HepG2 (cell line): ENCODE data around the gene OR2V2. TPM values are rescaled to one million over a fixed set of nuclear protein-coding genes. Genes with fewer than 3 reads are reported as not detected.

Experiments used
- ATAC-seq: fragments of 200-7000 bp; cut with Tn5 transposase; 3 replicates; pipeline ENCODE4 v1.9.1; 2020; ENCODE audit warnings: mild to moderate bottlenecking, moderate library complexity
- BruUV-seq: library from RNA; stranded (reverse); fragments of 400-500 nt; replicated peaks from 2 replicates; lab custom pipeline; 2021; lab: Mats Ljungman, UMichigan
- CTCF ChIA-PET: fragments of 300-600 bp; formaldehyde crosslinking; extraction: SDS; loops from one replicate; lab custom pipeline; 2021; ENCODE audit warnings: low total read pairs, inconsistent platforms, low intra/inter-chr PET ratio; lab: Yijun Ruan, JAX
- POLR2A ChIA-PET: fragments of 350-600 bp; sonication (Branson Sonifier 250); formaldehyde crosslinking; loops from one replicate; lab custom pipeline; 2020; ENCODE audit warnings: antibody characterized with exemption, inconsistent platforms; lab: Yijun Ruan, JAX
- DNase-seq: peaks from one replicate; pipeline ENCODE4 v3.0.0-alpha.2; 2015; ENCODE audit warnings: low spot score
- FAIRE-seq: peaks from 3 replicates; lab custom pipeline; 2011; peaks lifted over from hg19 to GRCh38; lab: Jason Lieb, UNC
- H2AFZ ChIP-seq: one replicate; pipeline ENCODE4 v1.6.1; 2011; ENCODE audit warnings: low read length, inconsistent platforms
- H3K27ac ChIP-seq: fragments of 300-600 bp; 3 replicates; pipeline ENCODE4 v1.8.0; 2011; ENCODE audit warnings: mixed run types, mild to moderate bottlenecking, mixed read lengths, low read length, inconsistent platforms; ENCODE audit not compliant: insufficient read depth; ENCODE audit errors: extremely low read length
- H3K27me3 ChIP-seq, 2 experiments: fragments of 200-600 bp in 1 of 2; 2 replicates in 1 of 2; 3 replicates in 1 of 2; pipeline versions ENCODE4 v1.6.0 to v1.8.0; 2011; ENCODE audit warnings: low read length in 2 of 2, mild to moderate bottlenecking in 2 of 2, moderate library complexity in 2 of 2, inconsistent platforms in 1 of 2; ENCODE audit not compliant: insufficient read depth in 2 of 2, control insufficient read depth in 1 of 2
- H3K36me3 ChIP-seq, 2 experiments: fragments of 200-600 bp in 1 of 2; replicated peaks in 1 of 2; 2 replicates in 1 of 2; 3 replicates in 1 of 2; pipeline versions ENCODE4 v1.5.1 to v1.8.0; 2011; ENCODE audit warnings: low read length in 2 of 2, inconsistent platforms in 1 of 2; ENCODE audit not compliant: insufficient read depth in 2 of 2, control insufficient read depth in 1 of 2
- H3K4me1 ChIP-seq: 2 replicates; pipeline ENCODE4 v1.5.1; 2012; ENCODE audit warnings: low read length, inconsistent platforms; ENCODE audit not compliant: insufficient read depth
- H3K4me2 ChIP-seq: 2 replicates; pipeline ENCODE4 v1.6.0; 2011; ENCODE audit warnings: low read depth, low read length, inconsistent platforms
- H3K4me3 ChIP-seq, 3 experiments: fragments of 200-600 bp in 1 of 3; sonication (generic), shearing (Covaris generic) in 1 of 3; replicated peaks in 1 of 3; 2 replicates each; pipeline ENCODE4 v1.5.1; 2011 to 2016; ENCODE audit warnings: low read length in 3 of 3, inconsistent platforms in 2 of 3, low read depth in 2 of 3, mild to moderate bottlenecking in 2 of 3, control low read depth in 1 of 3, mixed read lengths in 1 of 3; ENCODE audit not compliant: insufficient read depth in 1 of 3
- H3K79me2 ChIP-seq: one replicate; pipeline ENCODE4 v1.6.1; 2011; ENCODE audit warnings: low read length, inconsistent platforms; ENCODE audit not compliant: insufficient read depth
- H3K9ac ChIP-seq: 2 replicates; pipeline ENCODE4 v1.6.0; 2011; ENCODE audit warnings: mild to moderate bottlenecking, low read depth, low read length, inconsistent platforms; ENCODE audit not compliant: insufficient read depth
- H3K9me3 ChIP-seq: 2 replicates; pipeline ENCODE4 v1.5.1; 2012; ENCODE audit warnings: mild to moderate bottlenecking, low read length
- H4K20me1 ChIP-seq: 2 replicates; pipeline ENCODE4 v1.6.0; 2011; ENCODE audit warnings: inconsistent platforms, mild to moderate bottlenecking, low read length, moderate library complexity; ENCODE audit not compliant: insufficient read depth
- BCL3 ChIP-seq: sonication (generic); formaldehyde crosslinking; IDR thresholded peaks from 2 replicates; pipeline ENCODE4 v1.5.1; 2020; ENCODE audit warnings: mild to moderate bottlenecking, missing genetic modification reagents, moderate library complexity
- CERS6 ChIP-seq: sonication (generic); formaldehyde crosslinking; IDR thresholded peaks from 2 replicates; pipeline ENCODE4 v1.5.0; 2020; ENCODE audit warnings: missing genetic modification reagents
- FOSL2 ChIP-seq: sonication (generic); formaldehyde crosslinking; IDR thresholded peaks from 2 replicates; pipeline ENCODE4 v1.4.0; 2020; ENCODE audit warnings: missing genetic modification reagents
- IRX3 ChIP-seq: sonication (generic); formaldehyde crosslinking; IDR thresholded peaks from 2 replicates; pipeline ENCODE4 v1.8.1; 2023; ENCODE audit warnings: mild to moderate bottlenecking, low read depth, missing genetic modification reagents, borderline replicate concordance
- JARID2 ChIP-seq: sonication (generic); formaldehyde crosslinking; IDR thresholded peaks from 2 replicates; pipeline ENCODE4 v1.8.1; 2023; ENCODE audit warnings: missing genetic modification reagents, inconsistent platforms; ENCODE audit not compliant: insufficient replicate concordance
- MAFK ChIP-seq, 2 experiments: IDR thresholded peaks in 1 of 2; conservative IDR thresholded peaks in 1 of 2; 2 replicates each; pipeline ENCODE4 v1.6.1; 2011; ENCODE audit warnings: improper control_type of control experiment in 2 of 2, low read length in 2 of 2
- NFE2 ChIP-seq: sonication (generic); formaldehyde crosslinking; IDR thresholded peaks from 2 replicates; pipeline ENCODE4 v1.4.0; 2020; ENCODE audit warnings: missing genetic modification reagents
- NFE2L2 ChIP-seq: fragments of 150-350 bp; IDR thresholded peaks from 2 replicates; pipeline ENCODE4 v1.6.1; 2014; ENCODE audit warnings: low read length
- NONO ChIP-seq, 2 experiments: fragments of 450-650 bp in 1 of 2; sonication (generic) in 1 of 2; formaldehyde crosslinking in 1 of 2; IDR thresholded peaks in 1 of 2; conservative IDR thresholded peaks in 1 of 2; 2 replicates each; pipeline versions ENCODE4 v1.6.1 to v1.8.0; 2017 to 2022; ENCODE audit warnings: mild to moderate bottlenecking in 1 of 2, missing genetic modification reagents in 1 of 2, moderate library complexity in 1 of 2
- PRDM4 ChIP-seq: sonication (generic); formaldehyde crosslinking; IDR thresholded peaks from 2 replicates; pipeline ENCODE4 v1.9.0; 2021; ENCODE audit warnings: missing genetic modification reagents, borderline replicate concordance
- RBAK ChIP-seq: sonication (generic); formaldehyde crosslinking; IDR thresholded peaks from 2 replicates; pipeline ENCODE4 v1.5.1; 2020; ENCODE audit warnings: mild to moderate bottlenecking, missing genetic modification reagents
- SMAD1 ChIP-seq: sonication (generic); formaldehyde crosslinking; IDR thresholded peaks from 2 replicates; pipeline ENCODE4 v1.4.0; 2020; ENCODE audit warnings: missing genetic modification reagents, low read depth, mild to moderate bottlenecking, borderline replicate concordance
- ZC3H4 ChIP-seq: sonication (generic); formaldehyde crosslinking; IDR thresholded peaks from 2 replicates; pipeline ENCODE4 v1.4.0; 2020; ENCODE audit warnings: missing genetic modification reagents, borderline replicate concordance
- ZNF577 ChIP-seq: sonication (generic); formaldehyde crosslinking; IDR thresholded peaks from 2 replicates; pipeline ENCODE4 v1.4.0; 2020; ENCODE audit warnings: mild to moderate bottlenecking, low read depth, missing genetic modification reagents, borderline replicate concordance
- ZNF772 ChIP-seq: sonication (generic); formaldehyde crosslinking; IDR thresholded peaks from 2 replicates; pipeline ENCODE4 v1.5.0; 2020; ENCODE audit warnings: mild to moderate bottlenecking, missing genetic modification reagents
- WGBS: methylation state at CpG from one replicate; pipeline ENCODE4 v1.1.6; 2017; ENCODE audit warnings: low lambda C conversion rate; 5-methylcytosine and 5-hydroxymethylcytosine counted together
- in situ Hi-C: cut with HindIII; loops from 2 replicates; pipeline ENCODE4 v1.10.0; 2017; ENCODE audit warnings: low pct_unique_long_range_greater_than_20kb; ENCODE audit not compliant: extremely low pct_ligation_motif_present
- intact Hi-C: fragments of 100-400 bp; cut with micrococcal nuclease; formaldehyde crosslinking; loops from one replicate; pipeline ENCODE4 v1.10.0; 2022; ENCODE audit not compliant: unreplicated experiment
- polyA plus RNA-seq, 8 experiments: library from polyadenylated mRNA; depleted of rRNA in 3 of 8; stranded (reverse) in 7 of 8; unstranded in 1 of 8; fragments of >200 nt; fragmentation: Illumina TruSeq in 4 of 8; extraction: Trizol in 4 of 8; gene quantifications; 2 replicates each; pipeline versions ENCODE4 v1.2.1 to v1.2.3, GENCODE V29; 2011 to 2016; ENCODE audit warnings: low read depth in 4 of 8, missing spikeins in 1 of 8, mixed read lengths in 1 of 8; ENCODE audit not compliant: insufficient read depth in 1 of 8
- total RNA-seq, 5 experiments: library from RNA; depleted of rRNA; stranded (reverse); fragments of >200 nt; fragmentation: Illumina TruSeq; extraction: Trizol; gene quantifications; 2 replicates each; pipeline ENCODE4 v1.2.3, GENCODE V29; 2016; ENCODE audit warnings: low read depth in 1 of 5

OR2V2 gene
- total and polyA plus RNA-seq, 2 of the 13 experiments (the other 11 are each of a cell fraction or from before 2014, with no cell fraction given): not detected

- intact Hi-C loops: no loop called here
- in situ Hi-C loops: no loop called here
- H2AFZ ChIP-seq: no peak overlapping the region
- no peaks in the 10 kb centered on the region for H3K9me3 ChIP-seq
- no peak overlapping the region for H3K9ac ChIP-seq
- no peaks in the 10 kb centered on the region for H3K36me3 ChIP-seq
- H4K20me1 ChIP-seq: no peaks in the 10 kb centered on the region
- H3K79me2 ChIP-seq: no peaks in the 10 kb centered on the region
- TF ChIP-seq RBAK (CRISPR knock-in tag) (peak; percentile 90), NFE2 (peak; percentile 71; the same call in 1 of the 2 replicates), BCL3 (CRISPR knock-in tag) (no peak), IRX3 (CRISPR knock-in tag) (no peak), CERS6 (no peak), SMAD1 (CRISPR knock-in tag) (no peak), NFE2L2 (peak; percentile 70), ZC3H4 (CRISPR knock-in tag) (no peak), NONO (IDR thresholded peaks at IDR 0.05) (no peak), NONO (CRISPR knock-in tag; conservative IDR thresholded peaks at IDR 0.05) (no peak), ZNF577 (CRISPR knock-in tag) (no peak), ZNF772 (CRISPR knock-in tag) (no peak), JARID2 (CRISPR knock-in tag) (no peak), FOSL2 (peak; percentile 69), PRDM4 (CRISPR knock-in tag) (no peak), MAFK (conservative IDR thresholded peaks at IDR 0.05 in 1 of 2, IDR thresholded peaks at IDR 0.05 in 1 of 2; ENCODE audit: low read length in 2 of 2) (peak; percentile 4 to 32; a peak in 1 of 4 replicates)
- 20% methylated on average over 10 of the region's 10 CpGs for WGBS
- DNase-seq (peak; percentile 12), ATAC-seq (no peak), FAIRE-seq (no peak)
- no peak overlapping the region for H3K4me3 ChIP-seq
- ChIA-PET CTCF (no interaction called here), POLR2A (no interaction called here)
- no peaks in the 10 kb centered on the region for H3K4me1 ChIP-seq
- no TSS peak for BruUV-seq
- no peak overlapping the region for H3K4me2 ChIP-seq
- peaks cover 3 to 48% of the 10 kb centered on the region in 2 experiments; a peak in 4 of 5 replicates for H3K27me3 ChIP-seq
- no peak overlapping the region for H3K27ac ChIP-seq
These were observed 13.7 kb upstream of the OR2V2 start for GRCh38 chr5:181133610-181134231.
